ENCODE results near the gene RPAP3. TPM values are rescaled to one million over a fixed set of nuclear protein-coding genes. Genes with fewer than 3 reads are reported as not detected.

Gene RPAP3
- total and polyA plus RNA-seq, 9 donors: 15.6 to 71.3 (median 32.4) TPM

- Histone ChIP-seq H3K4me3 (no peak overlapping the region), H3K9me3 (no peaks in the 10 kb centered on the region), H3K27me3 (no peaks in the 10 kb centered on the region), H3K36me3 (no peaks in the 10 kb centered on the region), H3K4me1 (ENCODE audit: insufficient read depth) (peaks cover 28% of the 10 kb centered on the region), H3K27ac (no peak overlapping the region)
- 24 to 50% (median 45%) methylated on average over 5 of the region's 5 CpGs for WGBS, 3 donors
- no peak for TF ChIP-seq POLR2A (IDR thresholded peaks at IDR 0.05)
- no peak for TF ChIP-seq EP300 (IDR thresholded peaks at IDR 0.05)
- no peak for TF ChIP-seq CTCF (IDR thresholded peaks at IDR 0.05)
- intact Hi-C loops (cut with DNase I): loop anchor here in 1 of 4 donors (10.0 kb wide), 1 partner anchor 103 kb away; no protein-coding TSS in a partner anchor
- peak in 1 of 5 donors; percentile 21 for DNase-seq
These were observed 25.9 kb upstream of the RPAP3 start for GRCh38 chr12:47731723-47732122.

- H3K4me3 ChIP-seq: no peak overlapping the region
- no peaks in the 10 kb centered on the region for H3K27me3 ChIP-seq
- no peaks in the 10 kb centered on the region for H3K9me3 ChIP-seq
- peak in 1 of 5 donors; percentile 48 for DNase-seq
- 37 to 79% (median 50%) methylated on average over 8 of the region's 8 CpGs for WGBS, 3 donors
- intact Hi-C loops (cut with DNase I): loop anchor here in 1 of 4 donors (10.0 kb wide), 1 partner anchor 104 kb away; no protein-coding TSS in a partner anchor
- H3K36me3 ChIP-seq: no peaks in the 10 kb centered on the region
- peaks cover 14% of the 10 kb centered on the region for H3K4me1 ChIP-seq (ENCODE audit: insufficient read depth)
- TF ChIP-seq POLR2A (IDR thresholded peaks at IDR 0.05) (no peak), EP300 (IDR thresholded peaks at IDR 0.05) (no peak), CTCF (IDR thresholded peaks at IDR 0.05) (no peak)
- H3K27ac ChIP-seq: peak overlapping the region in 1 of 2 donors; percentile 50
These were observed 24.5 kb upstream of the RPAP3 start for GRCh38 chr12:47730341-47730744.

GRCh38 chr12:47729233-47729632 is 23.4 kb upstream of the RPAP3 start:
- Histone ChIP-seq H3K4me3 (no peak overlapping the region), H3K27ac (no peak overlapping the region), H3K36me3 (no peaks in the 10 kb centered on the region), H3K4me1 (ENCODE audit: insufficient read depth) (peaks cover 5% of the 10 kb centered on the region), H3K9me3 (no peaks in the 10 kb centered on the region), H3K27me3 (no peaks in the 10 kb centered on the region)
- 48 to 71% (median 52%) methylated on average over 3 of the region's 3 CpGs for WGBS, 3 donors
- DNase-seq: no peak
- intact Hi-C loops (cut with DNase I): no loop called here
- TF ChIP-seq EP300 (IDR thresholded peaks at IDR 0.05): no peak
- TF ChIP-seq CTCF (IDR thresholded peaks at IDR 0.05): no peak

- Histone ChIP-seq H3K9me3 (no peaks in the 10 kb centered on the region), H3K4me1 (ENCODE audit: insufficient read depth) (peaks cover 8% of the 10 kb centered on the region), H3K27me3 (no peaks in the 10 kb centered on the region), H3K27ac (peak overlapping the region in 1 of 2 donors; percentile 23), H3K36me3 (no peaks in the 10 kb centered on the region), H3K4me3 (no peak overlapping the region)
- peak in 2 of 5 donors; percentile 11 to 58 for DNase-seq
- intact Hi-C loops (cut with DNase I): no loop called here
- WGBS, 3 donors: 27 to 56% (median 44%) methylated on average over 4 to 5 of the region's 5 CpGs
- TF ChIP-seq POLR2A (IDR thresholded peaks at IDR 0.05) (no peak), EP300 (IDR thresholded peaks at IDR 0.05) (no peak), CTCF (IDR thresholded peaks at IDR 0.05) (no peak)
These were observed 20.1 kb upstream of the RPAP3 start for GRCh38 chr12:47725893-47726292.

Measured in ovary (tissue), 9 donors.